Effector memory CD8-positive, alpha-beta T cell (primary cell): ENCODE measurements around the gene GLP1R.

Experiments
- ATAC-seq: fragments of 150-1000 bp; cut with Tn5 transposase; replicated peaks from 2 replicates; pipeline ENCODE4 v1.10.0; 2021; ENCODE audit warnings: mild to moderate bottlenecking, moderate library complexity
- DNase-seq, 3 experiments: peaks; one replicate each; pipeline ENCODE4 v3.0.0; 2021
- H3K27ac Mint-ChIP-seq, 2 donors: one replicate each; pipeline ENCODE4 v1.8.0; 2022; ENCODE audit warnings: mild to moderate bottlenecking in 2 of 2, mixed read lengths in 2 of 2, moderate library complexity in 2 of 2
- H3K27me3 Mint-ChIP-seq, 2 donors: one replicate each; pipeline ENCODE4 v1.8.0; 2022; ENCODE audit warnings: mixed read lengths in 2 of 2
- H3K36me3 Mint-ChIP-seq: one replicate; pipeline ENCODE4 v1.8.0; 2022; ENCODE audit warnings: mild to moderate bottlenecking, moderate library complexity, mixed read lengths; ENCODE audit not compliant: insufficient read depth
- H3K4me1 Mint-ChIP-seq, 2 donors: one replicate each; pipeline ENCODE4 v1.8.0; 2022; ENCODE audit warnings: low read depth in 2 of 2, mixed read lengths in 2 of 2
- H3K4me3 Mint-ChIP-seq, 2 donors: one replicate each; pipeline ENCODE4 v1.8.0; 2022; ENCODE audit warnings: mild to moderate bottlenecking in 2 of 2, mixed read lengths in 2 of 2, moderate library complexity in 2 of 2
- H3K9me3 Mint-ChIP-seq, 2 donors: one replicate each; pipeline ENCODE4 v1.8.0; 2022; ENCODE audit warnings: mixed read lengths in 2 of 2

The GLP1R gene

GRCh38 chr6:39051399-39052122, 3.0 kb downstream of the GLP1R start:
- DNase-seq (no peak), ATAC-seq (no peak)
- Mint-ChIP-seq H3K27me3 (peaks cover 38 to 86% of the 10 kb centered on the region in 2 donors), H3K4me3 (no peak overlapping the region), H3K4me1 (peaks cover 13 to 24% of the 10 kb centered on the region in 2 donors), H3K27ac (peak overlapping the region in 1 of 2 donors; percentile 5), H3K36me3 (no peaks in the 10 kb centered on the region), H3K9me3 (no peaks in the 10 kb centered on the region)

DNA sequence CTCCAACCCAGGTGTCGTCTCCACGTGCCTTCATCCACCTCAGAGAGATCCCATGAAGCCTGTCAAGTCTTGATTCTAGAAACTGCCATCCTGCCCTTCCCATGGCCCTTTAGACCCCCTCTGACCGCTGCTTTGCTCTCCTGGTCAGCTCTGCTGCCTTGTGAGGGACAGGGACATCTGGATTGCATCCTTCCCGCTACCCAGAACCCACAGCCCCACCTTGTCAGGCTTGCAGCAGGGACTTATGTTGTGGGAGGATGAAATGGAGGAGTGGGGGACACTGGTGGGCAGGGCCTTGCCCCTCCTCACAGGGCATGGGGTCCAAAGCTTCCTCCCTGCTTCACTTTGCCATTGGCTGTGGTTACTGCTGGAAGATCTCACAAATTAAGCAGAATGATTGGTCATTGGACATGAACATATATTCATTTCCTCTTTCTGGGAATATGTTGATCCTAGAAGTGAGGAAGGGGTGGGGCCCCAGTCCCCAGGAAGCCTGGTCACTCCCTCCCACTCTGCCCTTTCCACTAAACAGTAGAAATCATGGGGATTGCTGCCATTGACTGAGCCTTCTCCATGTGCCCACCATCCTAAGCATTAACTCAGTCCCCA, 4.5 kb downstream of the GLP1R start:
- no peaks in the 10 kb centered on the region for H3K36me3 Mint-ChIP-seq
- H3K27ac Mint-ChIP-seq, result peak overlapping the region in 1 of 2 donors; percentile 89
- peaks cover 25 to 78% of the 10 kb centered on the region in 2 donors for H3K27me3 Mint-ChIP-seq
- H3K4me1 Mint-ChIP-seq, result peaks cover 13 to 26% of the 10 kb centered on the region in 2 donors
- H3K4me3 Mint-ChIP-seq, result no peak overlapping the region
- ATAC-seq (no peak), DNase-seq (no peak)
- H3K9me3 Mint-ChIP-seq, result no peaks in the 10 kb centered on the region

- Mint-ChIP-seq H3K36me3 (no peaks in the 10 kb centered on the region), H3K4me1 (peaks cover 12 to 26% of the 10 kb centered on the region in 2 donors), H3K27me3 (peaks cover 24 to 81% of the 10 kb centered on the region in 2 donors), H3K4me3 (no peak overlapping the region), H3K27ac (no peak overlapping the region), H3K9me3 (no peaks in the 10 kb centered on the region)
- DNase-seq (no peak), ATAC-seq (no peak)
Observed at GRCh38 chr6:39053854-39054576, 5.4 kb downstream of the GLP1R start.

DNA sequence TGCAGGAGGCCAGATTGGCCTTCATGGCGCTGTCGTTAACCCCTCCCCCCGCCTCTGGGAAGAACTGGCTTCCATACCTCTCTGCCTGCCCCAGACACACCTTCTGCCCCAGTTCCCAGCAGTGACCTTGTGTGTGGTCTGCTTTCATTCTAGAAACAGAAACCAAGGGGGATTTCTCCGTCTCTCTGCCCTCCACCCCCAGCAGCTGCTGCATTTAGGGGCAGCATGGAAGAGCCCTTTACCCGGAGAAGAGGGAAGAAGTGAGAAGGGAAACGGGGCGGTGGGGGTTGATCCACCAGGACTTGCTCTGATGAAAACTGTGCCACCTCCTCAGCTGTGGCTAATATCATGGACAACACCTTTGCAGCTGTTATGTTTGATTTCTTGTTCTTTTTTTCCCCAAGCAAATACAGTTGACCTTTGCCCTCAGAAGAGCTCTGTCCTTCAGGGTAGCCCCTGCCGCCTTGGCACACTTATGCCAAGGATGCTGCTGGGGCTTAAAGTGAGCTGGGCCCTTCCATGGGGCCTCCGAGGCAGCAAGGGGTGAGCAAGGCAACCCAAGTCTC, 6.1 kb downstream of the GLP1R start:
- DNase-seq, result no peak
- peaks cover 9 to 21% of the 10 kb centered on the region in 2 donors for H3K4me1 Mint-ChIP-seq
- ATAC-seq, result no peak
- H3K36me3 Mint-ChIP-seq, result no peaks in the 10 kb centered on the region
- H3K4me3 Mint-ChIP-seq, result no peak overlapping the region
- H3K9me3 Mint-ChIP-seq, result no peaks in the 10 kb centered on the region
- H3K27me3 Mint-ChIP-seq, result peaks cover 18 to 81% of the 10 kb centered on the region in 2 donors
- no peak overlapping the region for H3K27ac Mint-ChIP-seq

DNA sequence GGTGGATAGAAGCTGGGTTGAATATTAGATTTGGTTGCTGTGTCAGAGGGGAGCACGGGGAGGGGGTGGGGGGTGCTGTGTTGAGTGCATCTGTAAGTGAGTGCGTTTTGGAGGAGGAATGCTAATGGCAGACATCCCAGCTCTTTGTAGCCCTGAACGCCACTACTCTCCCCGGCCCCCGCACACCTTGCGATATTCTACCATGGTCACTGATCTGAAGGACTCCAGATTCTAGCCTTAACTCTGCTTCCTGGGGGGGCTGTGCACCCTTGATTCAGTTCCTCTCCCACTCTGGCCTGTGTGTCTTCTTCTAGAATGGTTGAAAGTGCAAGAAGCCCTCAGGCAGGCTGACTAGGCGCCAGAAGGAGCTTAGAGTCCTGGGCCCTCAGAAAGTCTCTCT, 7.1 kb downstream of the GLP1R start:
- no peak overlapping the region for H3K4me3 Mint-ChIP-seq
- H3K27ac Mint-ChIP-seq, result no peak overlapping the region
- no peak for ATAC-seq

GRCh38 chr6:39056191-39056590, 7.6 kb downstream of the GLP1R start:
- no peak overlapping the region for H3K27ac Mint-ChIP-seq
- no peaks in the 10 kb centered on the region for H3K36me3 Mint-ChIP-seq
- DNase-seq (no peak), ATAC-seq (no peak)
- peaks cover 7 to 14% of the 10 kb centered on the region in 2 donors for H3K4me1 Mint-ChIP-seq
- no peaks in the 10 kb centered on the region for H3K9me3 Mint-ChIP-seq
- no peak overlapping the region for H3K4me3 Mint-ChIP-seq
- peaks cover 26 to 81% of the 10 kb centered on the region in 2 donors for H3K27me3 Mint-ChIP-seq

More for the DNA sequence above, 7.1 kb downstream of the GLP1R start:
- H3K4me1 Mint-ChIP-seq, result peaks cover 9 to 20% of the 10 kb centered on the region in 2 donors
- H3K9me3 Mint-ChIP-seq, result no peaks in the 10 kb centered on the region
- H3K27me3 Mint-ChIP-seq, result peaks cover 20 to 81% of the 10 kb centered on the region in 2 donors
- DNase-seq, result no peak
- no peaks in the 10 kb centered on the region for H3K36me3 Mint-ChIP-seq

- H3K4me3 Mint-ChIP-seq, result no peak overlapping the region
Observed at GRCh38 chr6:39056681-39057080, 8.1 kb downstream of the GLP1R start.

GRCh38 chr6:39057251-39058155, 8.9 kb downstream of the GLP1R start:
- no peaks in the 10 kb centered on the region for H3K36me3 Mint-ChIP-seq
- H3K4me1 Mint-ChIP-seq, result peaks cover 0 to 6% of the 10 kb centered on the region in 2 donors
- no peak overlapping the region for H3K27ac Mint-ChIP-seq
- H3K9me3 Mint-ChIP-seq, result no peaks in the 10 kb centered on the region
- DNase-seq, result no peak
- ATAC-seq, result no peak
- H3K27me3 Mint-ChIP-seq, result peaks cover 23 to 71% of the 10 kb centered on the region in 2 donors
- H3K4me3 Mint-ChIP-seq, result no peak overlapping the region

More at GRCh38 chr6:39056681-39057080, 8.1 kb downstream of the GLP1R start:
- Mint-ChIP-seq H3K36me3 (no peaks in the 10 kb centered on the region), H3K27me3 (peaks cover 27 to 79% of the 10 kb centered on the region in 2 donors), H3K4me1 (peaks cover 4 to 10% of the 10 kb centered on the region in 2 donors), H3K27ac (no peak overlapping the region), H3K9me3 (no peaks in the 10 kb centered on the region)
- DNase-seq, result no peak
- no peak for ATAC-seq

DNA sequence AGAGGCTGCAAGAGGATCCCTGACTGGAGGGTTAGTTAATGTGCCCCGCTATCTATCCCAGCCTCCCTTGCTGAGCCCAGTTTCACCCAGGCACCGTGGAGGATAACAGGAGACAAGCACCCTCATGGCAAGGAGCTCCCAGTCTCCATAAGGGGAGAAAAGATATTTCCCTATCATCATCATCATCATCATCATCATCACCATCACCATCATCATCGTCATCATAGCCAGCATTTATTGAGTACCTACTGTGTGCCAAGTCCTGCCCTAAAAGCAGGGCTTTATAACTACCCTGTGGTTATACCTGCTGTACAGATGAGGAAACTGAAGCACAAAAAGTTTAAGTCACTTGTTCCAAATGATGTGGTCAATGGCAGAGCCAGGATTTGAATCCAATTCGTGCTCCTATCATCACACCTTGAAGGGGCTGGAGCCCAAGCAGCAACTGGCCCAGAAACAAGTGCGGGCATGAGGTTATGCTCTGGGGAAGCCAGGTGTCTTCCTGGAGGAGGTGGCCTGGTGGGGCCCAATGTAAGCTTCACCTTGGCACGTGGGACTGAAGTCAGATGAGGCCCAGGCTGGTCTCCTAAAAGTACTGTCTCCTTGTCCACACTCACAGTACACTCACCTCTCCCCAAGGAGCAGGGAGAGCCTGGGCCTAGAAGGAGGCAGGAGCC, 10.0 kb downstream of the GLP1R start:
- Mint-ChIP-seq H3K36me3 (no peaks in the 10 kb centered on the region), H3K27ac (no peak overlapping the region), H3K4me1 (peaks cover 0 to 3% of the 10 kb centered on the region in 2 donors), H3K4me3 (no peak overlapping the region), H3K9me3 (no peaks in the 10 kb centered on the region), H3K27me3 (peaks cover 21 to 60% of the 10 kb centered on the region in 2 donors)
- DNase-seq (no peak), ATAC-seq (no peak)

DNA sequence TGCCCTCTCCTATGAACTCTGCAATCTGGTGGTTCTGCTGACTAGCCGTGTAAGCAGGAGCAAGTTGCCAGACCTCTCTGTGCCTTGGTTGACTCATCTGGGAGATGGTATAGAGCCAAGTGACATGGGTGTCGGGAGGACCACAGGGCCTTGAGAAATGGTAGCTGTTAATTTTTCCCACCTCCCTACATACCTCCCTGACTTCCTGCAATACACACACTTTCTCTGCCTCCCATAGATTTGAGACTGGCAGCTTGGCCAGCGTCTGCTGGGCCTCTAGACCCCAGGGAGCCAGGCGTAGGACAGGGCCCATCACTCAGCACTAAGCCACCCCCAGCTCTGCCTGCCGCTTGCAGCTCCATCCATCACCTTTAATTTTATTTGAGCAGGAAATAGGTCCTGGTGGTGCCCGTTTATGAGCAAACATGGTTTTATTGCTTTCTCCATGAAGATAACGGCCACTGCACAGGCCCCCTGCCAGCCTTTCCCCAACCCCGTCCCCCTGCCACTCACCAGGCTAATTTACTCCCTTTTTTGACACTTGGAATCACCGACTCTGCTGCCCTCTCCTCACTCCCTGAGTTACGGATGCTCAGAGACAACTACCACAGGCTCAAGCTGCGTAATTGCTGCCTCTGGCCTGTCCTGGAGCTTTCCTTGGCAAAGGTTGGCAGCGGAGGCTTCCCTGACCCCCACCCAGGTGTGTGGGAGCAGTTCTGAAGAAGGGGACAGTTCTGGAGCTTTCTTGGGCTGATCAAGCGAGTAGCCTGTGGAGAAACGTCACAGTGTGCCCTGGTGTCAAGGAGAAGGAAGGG, 11.1 kb downstream of the GLP1R start:
- Mint-ChIP-seq H3K27me3 (peaks cover 20 to 54% of the 10 kb centered on the region in 2 donors), H3K4me3 (no peak overlapping the region), H3K27ac (no peak overlapping the region), H3K9me3 (no peaks in the 10 kb centered on the region), H3K4me1 (peaks cover 0 to 3% of the 10 kb centered on the region in 2 donors), H3K36me3 (no peaks in the 10 kb centered on the region)
- ATAC-seq (no peak), DNase-seq (no peak)

DNA sequence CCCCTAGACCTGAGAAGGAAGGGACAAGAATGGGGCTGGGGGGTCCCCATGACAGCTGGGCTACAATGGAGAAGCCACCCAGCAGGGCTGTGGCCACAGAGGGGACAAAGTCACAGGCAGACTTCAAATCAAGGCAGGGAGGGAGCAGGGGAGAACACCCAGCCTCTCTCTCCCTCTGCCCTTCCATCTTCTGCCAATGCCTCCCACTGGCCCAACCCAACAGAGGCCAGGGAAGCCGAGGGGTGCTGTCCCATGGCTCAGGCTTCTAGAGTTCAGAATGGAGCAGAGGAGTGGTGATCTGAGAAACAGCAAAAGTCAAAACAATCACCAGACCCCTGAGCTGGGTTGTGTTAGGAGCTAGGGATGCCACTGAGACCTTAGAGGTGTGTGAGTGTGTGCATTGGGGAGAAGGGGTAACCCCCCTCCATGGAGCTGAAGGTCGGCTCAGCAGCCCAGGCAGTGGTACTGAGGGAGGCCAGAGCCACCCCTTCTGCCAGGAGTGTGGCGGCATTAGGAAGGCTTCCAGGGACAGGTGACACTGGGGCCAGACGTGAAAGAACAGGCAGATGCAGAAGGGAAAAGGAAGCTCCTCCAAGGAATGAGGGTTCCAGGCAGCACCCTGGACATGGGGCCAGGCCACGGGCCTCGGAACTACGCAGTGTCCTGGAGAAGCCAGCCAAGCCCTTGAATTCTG, 12.0 kb downstream of the GLP1R start:
- no peaks in the 10 kb centered on the region for H3K9me3 Mint-ChIP-seq
- DNase-seq, result no peak
- no peaks in the 10 kb centered on the region for H3K36me3 Mint-ChIP-seq
- no peak for ATAC-seq
- no peak overlapping the region for H3K27ac Mint-ChIP-seq
- peaks cover 0 to 3% of the 10 kb centered on the region in 2 donors for H3K4me1 Mint-ChIP-seq
- H3K4me3 Mint-ChIP-seq, result no peak overlapping the region
- H3K27me3 Mint-ChIP-seq, result peaks cover 30 to 61% of the 10 kb centered on the region in 2 donors
